ENCODE results near the gene COL17A1.

COL17A1 gene

DNA sequence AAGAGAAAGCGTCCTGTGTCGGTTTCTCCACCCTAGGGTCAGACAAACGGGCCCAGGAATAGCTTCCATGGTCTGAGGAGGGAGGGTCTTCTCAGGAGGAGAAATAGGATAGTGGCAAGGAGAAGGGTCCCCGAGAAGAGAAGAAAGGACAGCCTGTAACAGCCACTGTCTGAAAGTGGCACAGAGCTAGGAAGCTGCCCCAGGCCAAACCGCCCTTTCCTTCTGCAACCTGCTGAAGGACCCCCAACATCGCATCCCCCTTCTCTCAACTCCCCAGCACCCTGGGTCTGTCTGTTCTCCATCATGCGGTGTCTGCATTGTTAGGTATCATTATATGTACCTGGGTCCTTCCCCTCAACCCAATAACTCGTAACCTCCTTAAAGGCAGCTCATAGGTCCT lies 47.1 kb downstream of the COL17A1 start:
- Mint-ChIP-seq H3K27ac (no peak overlapping the region), H3K27me3 (peaks cover 14% of the 10 kb centered on the region), H3K4me1 (no peaks in the 10 kb centered on the region), H3K9me3 (no peaks in the 10 kb centered on the region), H3K4me3 (no peak overlapping the region), H3K36me3 (no peaks in the 10 kb centered on the region)
- CTCF ChIA-PET: no interaction called here
- no peak for DNase-seq

GRCh38 chr10:104037261-104037951 lies 48.3 kb downstream of the COL17A1 start:
- H3K27me3 Mint-ChIP-seq: peaks cover 7% of the 10 kb centered on the region
- H3K27ac Mint-ChIP-seq: no peak overlapping the region
- no peaks in the 10 kb centered on the region for H3K9me3 Mint-ChIP-seq
- no peak for DNase-seq
- CTCF ChIA-PET: no interaction called here
- peaks cover under 1% of the 10 kb centered on the region for H3K36me3 Mint-ChIP-seq
- no peak overlapping the region for H3K4me3 Mint-ChIP-seq
- no peaks in the 10 kb centered on the region for H3K4me1 Mint-ChIP-seq

- peaks cover 2% of the 10 kb centered on the region for H3K36me3 Mint-ChIP-seq
- CTCF ChIA-PET: no interaction called here
- H3K27me3 Mint-ChIP-seq: peaks cover under 1% of the 10 kb centered on the region
- no peaks in the 10 kb centered on the region for H3K9me3 Mint-ChIP-seq
- DNase-seq: no peak
- no peaks in the 10 kb centered on the region for H3K4me1 Mint-ChIP-seq
- H3K27ac Mint-ChIP-seq: no peak overlapping the region
- H3K4me3 Mint-ChIP-seq: no peak overlapping the region
These were observed 49.0 kb downstream of the COL17A1 start for GRCh38 chr10:104036518-104037260.

DNA sequence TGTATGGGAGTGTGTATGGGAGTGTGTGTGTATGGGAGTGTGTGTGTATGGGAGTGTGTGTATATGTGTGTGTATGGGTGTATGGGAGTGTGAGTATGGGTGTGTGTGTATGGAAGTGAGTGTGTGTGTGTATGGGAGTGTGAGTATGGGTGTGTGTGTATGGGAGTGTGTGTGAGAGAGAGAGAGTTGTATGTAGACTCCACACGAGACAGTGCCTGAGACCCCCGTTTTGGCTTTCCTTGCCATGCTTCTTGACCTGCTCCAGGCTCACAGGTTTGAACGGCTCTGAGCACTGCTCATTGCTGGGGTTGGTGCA lies 49.7 kb downstream of the COL17A1 start:
- H3K27ac Mint-ChIP-seq: no peak overlapping the region
- H3K4me1 Mint-ChIP-seq: no peaks in the 10 kb centered on the region
- H3K27me3 Mint-ChIP-seq: no peaks in the 10 kb centered on the region

DNA sequence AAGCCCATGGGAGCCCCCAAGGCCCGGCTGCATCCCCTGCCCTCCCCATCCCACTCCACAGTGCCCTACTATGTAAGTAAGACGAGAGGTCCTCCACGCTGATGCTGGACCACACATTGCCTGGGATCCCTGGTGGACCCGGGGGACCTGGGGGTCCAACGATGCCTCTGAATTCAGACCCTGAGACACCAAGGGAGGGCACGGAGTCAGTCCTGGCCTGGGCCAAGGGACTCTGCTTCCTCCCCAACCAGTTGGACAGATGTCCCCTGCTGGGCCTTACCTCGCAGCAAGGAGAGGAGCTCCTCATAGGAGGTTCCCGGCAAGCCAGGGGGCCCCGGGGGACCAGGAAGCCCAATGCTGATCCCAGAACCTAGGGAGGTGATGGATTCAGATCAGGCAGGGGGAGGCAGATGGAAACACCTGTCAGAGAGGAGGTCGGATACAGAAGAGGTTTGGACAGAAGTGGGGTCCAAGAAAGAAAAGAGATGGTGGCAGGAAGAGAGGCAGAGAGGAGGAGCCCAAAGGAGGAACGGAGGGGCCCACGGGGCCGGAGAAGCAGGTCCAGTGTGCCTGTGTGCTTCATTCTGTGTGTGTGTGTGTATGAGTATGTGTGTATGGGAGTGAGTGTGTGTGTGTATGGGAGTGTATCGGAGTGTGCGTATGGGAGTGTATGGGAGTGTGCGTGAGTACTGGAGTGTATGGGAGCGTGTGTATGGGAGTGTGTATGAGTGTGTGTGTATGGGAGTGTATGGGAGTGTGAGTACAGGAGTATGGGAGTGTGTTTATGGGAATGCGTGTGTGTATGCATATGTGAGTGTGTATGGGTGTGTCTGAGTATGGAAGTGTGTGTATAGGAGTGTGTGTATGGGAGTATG lies 50.2 kb downstream of the COL17A1 start:
- H3K4me3 Mint-ChIP-seq: no peak overlapping the region
- DNase-seq: no peak
- CTCF ChIA-PET: no interaction called here
- peaks cover 4% of the 10 kb centered on the region for H3K36me3 Mint-ChIP-seq
- H3K27me3 Mint-ChIP-seq: no peaks in the 10 kb centered on the region
- no peaks in the 10 kb centered on the region for H3K9me3 Mint-ChIP-seq
- H3K27ac Mint-ChIP-seq: no peak overlapping the region
- no peaks in the 10 kb centered on the region for H3K4me1 Mint-ChIP-seq

More for the DNA sequence above, 49.7 kb downstream of the COL17A1 start:
- CTCF ChIA-PET: no interaction called here
- no peak for DNase-seq
- H3K9me3 Mint-ChIP-seq: no peaks in the 10 kb centered on the region
- H3K4me3 Mint-ChIP-seq: no peak overlapping the region
- H3K36me3 Mint-ChIP-seq: peaks cover 4% of the 10 kb centered on the region

DNA sequence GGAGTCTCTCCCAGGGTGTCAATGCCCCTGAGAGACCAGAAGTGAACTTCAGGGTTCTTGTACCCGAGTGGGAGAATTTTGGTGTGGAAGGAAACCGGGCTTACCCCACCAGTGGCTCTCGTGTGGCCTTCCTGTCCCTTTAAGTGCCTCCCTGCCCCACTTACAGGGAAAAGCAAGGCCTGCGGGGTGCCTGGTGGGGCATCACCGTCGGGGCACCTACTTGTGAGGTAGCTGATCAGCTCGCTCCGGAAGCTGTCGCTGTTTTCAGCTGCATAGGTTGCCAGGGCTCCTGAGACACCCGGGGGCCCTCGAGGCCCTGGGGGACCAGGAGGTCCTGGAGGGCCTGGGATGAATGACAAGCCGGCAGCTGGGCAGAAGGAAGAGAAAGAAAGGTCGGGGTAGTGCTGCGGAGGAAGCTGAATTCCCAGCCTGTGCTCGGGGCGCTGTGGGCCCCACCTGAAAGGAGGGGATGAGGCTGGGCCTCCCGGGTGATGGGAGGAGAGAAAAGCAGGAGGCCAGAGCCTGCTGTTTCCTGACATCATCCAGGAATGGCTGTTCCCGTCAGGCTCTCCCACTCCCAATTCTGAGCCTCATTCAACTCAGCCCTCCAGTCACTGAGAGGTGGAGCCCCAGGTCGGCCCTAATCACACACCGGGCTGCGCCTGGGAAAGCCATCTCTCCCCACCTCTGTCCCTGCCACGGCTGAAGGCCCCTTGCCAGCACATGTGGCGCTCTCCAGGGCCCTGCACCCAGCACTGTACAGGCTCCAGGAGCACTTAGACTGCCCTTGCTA lies 51.1 kb downstream of the COL17A1 start:
- Mint-ChIP-seq H3K27ac (no peak overlapping the region), H3K4me1 (no peaks in the 10 kb centered on the region), H3K9me3 (no peaks in the 10 kb centered on the region), H3K4me3 (no peak overlapping the region), H3K27me3 (no peaks in the 10 kb centered on the region), H3K36me3 (peaks cover 5% of the 10 kb centered on the region)
- DNase-seq: no peak
- CTCF ChIA-PET: no interaction called here

GRCh38 chr10:104033966-104034365 lies 51.7 kb downstream of the COL17A1 start:
- Mint-ChIP-seq H3K27ac (no peak overlapping the region), H3K4me3 (no peak overlapping the region), H3K9me3 (no peaks in the 10 kb centered on the region), H3K36me3 (peaks cover 8% of the 10 kb centered on the region), H3K27me3 (no peaks in the 10 kb centered on the region), H3K4me1 (no peaks in the 10 kb centered on the region)
- no peak for DNase-seq
- CTCF ChIA-PET: no interaction called here

DNA sequence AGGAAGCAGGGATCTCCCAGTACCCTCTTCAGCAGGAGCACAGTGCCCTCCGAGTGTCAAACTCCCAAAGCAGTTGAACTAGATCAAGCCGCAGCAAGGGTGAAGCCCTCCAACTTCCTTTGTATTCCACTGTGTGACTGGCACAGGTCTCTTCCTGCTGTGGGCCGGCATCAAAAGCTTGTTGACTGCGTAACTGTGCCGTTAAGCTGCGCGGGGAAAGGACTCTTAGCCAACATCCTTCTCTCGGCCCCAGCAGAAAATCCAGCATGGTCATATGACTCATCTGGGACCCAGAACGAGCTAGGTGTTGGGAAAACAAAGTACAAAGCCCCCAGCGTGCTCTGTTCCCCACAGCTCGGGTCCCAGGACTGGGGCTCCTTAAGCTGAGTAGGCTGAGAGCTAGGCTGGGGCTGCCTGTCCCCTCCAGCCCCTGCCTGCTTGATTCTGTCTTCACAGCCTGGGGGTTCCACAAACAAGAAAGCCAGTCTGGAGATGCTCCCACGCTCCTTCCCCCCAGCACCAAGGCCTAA lies 52.2 kb downstream of the COL17A1 start:
- no peak overlapping the region for H3K27ac Mint-ChIP-seq
- H3K4me3 Mint-ChIP-seq: no peak overlapping the region

DNA sequence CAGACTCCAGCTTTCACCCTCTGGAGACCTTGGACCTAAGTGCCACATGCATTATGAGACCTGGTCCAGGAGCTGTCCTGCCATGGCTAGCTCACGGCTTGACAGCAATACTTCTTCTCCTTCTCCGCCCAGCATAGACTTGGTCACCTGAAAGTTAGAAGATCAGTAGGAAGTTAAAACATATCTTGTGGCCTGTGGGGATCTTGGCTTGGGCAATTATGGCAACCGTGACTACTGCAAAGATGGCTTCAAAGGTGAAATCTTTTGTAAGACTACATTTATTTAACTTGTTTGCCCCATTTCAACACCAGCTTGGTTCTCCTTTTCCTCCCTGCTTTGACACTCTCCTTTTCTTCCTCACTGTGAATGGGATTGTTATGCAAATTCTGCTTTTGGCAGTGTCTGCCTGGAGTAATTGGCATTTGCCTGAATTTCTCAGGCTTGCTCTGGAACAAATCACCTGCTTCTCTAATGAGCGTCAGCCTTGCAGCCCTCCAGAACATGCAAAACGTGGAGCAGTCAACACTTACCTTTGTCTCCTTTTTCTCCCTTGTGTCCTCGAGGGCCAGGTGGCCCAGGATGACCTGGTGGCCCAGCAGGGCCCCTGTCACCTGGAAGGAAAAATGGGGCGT lies 53.4 kb downstream of the COL17A1 start:
- no peaks in the 10 kb centered on the region for H3K27me3 Mint-ChIP-seq
- H3K4me1 Mint-ChIP-seq: no peaks in the 10 kb centered on the region
- H3K27ac Mint-ChIP-seq: no peak overlapping the region
- no peaks in the 10 kb centered on the region for H3K9me3 Mint-ChIP-seq
- no peak for DNase-seq
- H3K4me3 Mint-ChIP-seq: no peak overlapping the region
- H3K36me3 Mint-ChIP-seq: peaks cover 8% of the 10 kb centered on the region
- CTCF ChIA-PET: interaction anchor here (0.6 to 0.7 kb wide), 2 partner anchors 20 to 24 kb away, joined by 3 read pairs; no protein-coding TSS in a partner anchor

More for the DNA sequence above, 52.2 kb downstream of the COL17A1 start:
- no peaks in the 10 kb centered on the region for H3K4me1 Mint-ChIP-seq
- no peaks in the 10 kb centered on the region for H3K27me3 Mint-ChIP-seq
- no peaks in the 10 kb centered on the region for H3K9me3 Mint-ChIP-seq
- peaks cover 8% of the 10 kb centered on the region for H3K36me3 Mint-ChIP-seq
- CTCF ChIA-PET: no interaction called here
- DNase-seq: no peak

- Mint-ChIP-seq H3K4me1 (no peaks in the 10 kb centered on the region), H3K4me3 (no peak overlapping the region), H3K9me3 (no peaks in the 10 kb centered on the region), H3K27me3 (no peaks in the 10 kb centered on the region), H3K36me3 (peaks cover 8% of the 10 kb centered on the region), H3K27ac (no peak overlapping the region)
- CTCF ChIA-PET: interaction anchor here (0.7 kb wide), 1 partner anchor 21 kb away, joined by 3 read pairs; no protein-coding TSS in a partner anchor
- DNase-seq: no peak
These were observed 54.0 kb downstream of the COL17A1 start for GRCh38 chr10:104031631-104032030.

GRCh38 chr10:104029521-104029860 lies 56.2 kb downstream of the COL17A1 start:
- Mint-ChIP-seq H3K36me3 (peaks cover 21% of the 10 kb centered on the region), H3K4me1 (no peaks in the 10 kb centered on the region), H3K4me3 (no peak overlapping the region), H3K27me3 (no peaks in the 10 kb centered on the region), H3K9me3 (no peaks in the 10 kb centered on the region), H3K27ac (no peak overlapping the region)
- DNase-seq: no peak
- CTCF ChIA-PET: interaction anchor here (0.6 to 1.2 kb wide), 5 partner anchors 12 to 135 kb away, joined by 3 to 4 read pairs (median 3); partner anchors contain the start of gene SFR1

DNA sequence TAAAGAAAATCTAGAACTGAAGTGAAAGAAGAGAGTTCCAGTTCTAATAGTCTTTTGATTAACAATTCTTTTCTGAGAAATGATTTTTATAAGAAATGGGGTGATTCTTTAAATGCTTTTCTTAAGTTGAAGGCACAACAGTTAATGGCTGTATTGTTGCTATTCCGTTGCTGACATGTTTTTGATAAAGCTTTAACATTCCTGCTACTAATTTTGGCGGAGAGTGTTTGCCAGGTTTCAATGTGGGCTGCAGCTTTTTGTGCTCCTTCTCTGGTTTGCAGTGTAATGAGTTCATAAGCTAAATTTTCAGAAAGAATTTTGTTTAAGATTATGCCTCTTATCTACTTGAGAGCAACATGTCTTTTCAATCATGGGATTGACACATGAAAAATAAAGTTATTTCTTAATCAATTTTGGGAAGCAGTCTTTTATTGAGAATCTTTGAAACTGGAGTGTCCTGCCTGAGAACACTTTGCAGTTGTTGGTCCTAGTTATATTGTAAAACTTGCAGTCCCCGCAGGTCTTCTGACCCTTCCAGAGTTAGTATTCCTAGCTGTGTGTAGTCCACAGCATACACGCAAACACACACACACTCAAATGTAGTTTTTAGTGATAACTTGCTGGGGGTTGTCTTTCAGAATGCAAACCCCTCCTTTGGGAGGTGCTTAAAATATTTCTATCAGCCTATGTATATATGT lies 56.7 kb downstream of the COL17A1 start:
- H3K27ac Mint-ChIP-seq: no peak overlapping the region
- peaks cover 26% of the 10 kb centered on the region for H3K36me3 Mint-ChIP-seq
- H3K9me3 Mint-ChIP-seq: no peaks in the 10 kb centered on the region
- H3K4me3 Mint-ChIP-seq: no peak overlapping the region
- no peak for DNase-seq
- CTCF ChIA-PET: interaction anchor here (0.8 to 1.4 kb wide), 9 partner anchors 13 to 316 kb away, joined by 3 to 6 read pairs (median 3); partner anchors contain the start of gene SFR1
- H3K4me1 Mint-ChIP-seq: no peaks in the 10 kb centered on the region
- no peaks in the 10 kb centered on the region for H3K27me3 Mint-ChIP-seq

DNA sequence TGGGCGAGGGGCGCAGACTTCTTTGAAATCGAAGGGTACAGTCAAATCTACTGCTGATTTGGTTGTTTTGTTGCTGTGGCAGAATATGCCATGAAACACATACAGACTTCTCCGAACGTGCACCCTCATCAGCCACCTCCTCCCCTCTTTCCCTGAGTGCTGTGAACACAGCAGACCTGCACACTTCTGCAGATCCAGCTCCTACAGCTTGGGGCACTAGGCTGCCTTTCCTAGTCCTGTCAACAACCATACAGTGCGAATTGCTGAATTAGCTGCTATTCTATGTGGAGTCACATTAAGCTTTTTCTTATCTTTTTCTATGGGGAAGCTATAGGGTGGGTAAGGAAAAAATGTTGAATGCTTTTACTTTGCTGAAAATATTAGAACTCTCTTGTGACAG lies 57.5 kb downstream of the COL17A1 start:
- Mint-ChIP-seq H3K27ac (no peak overlapping the region), H3K36me3 (peaks cover 33% of the 10 kb centered on the region), H3K27me3 (no peaks in the 10 kb centered on the region), H3K9me3 (no peaks in the 10 kb centered on the region), H3K4me1 (no peaks in the 10 kb centered on the region), H3K4me3 (no peak overlapping the region)
- DNase-seq: no peak
- CTCF ChIA-PET: interaction anchor here (0.8 to 1.4 kb wide), 6 partner anchors 21 to 315 kb away, joined by 3 to 6 read pairs (median 4); no protein-coding TSS in a partner anchor

All from activated naive CD4-positive, alpha-beta T cell treated with anti-CD3 and anti-CD28 coated beads, Interleukin-2, amount 10 ng/mL, durations not matched to agents 7 days and 5 days (primary cell).